SK-N-SH treated with all-trans-retinoic acid at 6 μM for 48 hours (cell line): ENCODE results near the gene USF3.

Source experiments
- ARNTL ChIP-seq: fragments of 450-650 bp; formaldehyde crosslinking; IDR thresholded peaks from 2 replicates; pipeline ENCODE4 v1.5.0; 2020; ENCODE audit warnings: low read depth, mild to moderate bottlenecking, moderate library complexity, borderline replicate concordance
- GLIS3 ChIP-seq: fragments of 250-450 bp; sonication (Bioruptor Pico); IDR thresholded peaks from 2 replicates; pipeline ENCODE4 v1.5.0; 2020; ENCODE audit warnings: mild to moderate bottlenecking, moderate library complexity
- PATZ1 ChIP-seq: fragments of 250-450 bp; sonication (Bioruptor Pico); IDR thresholded peaks from 2 replicates; pipeline ENCODE4 v1.8.0; 2020; ENCODE audit warnings: mild to moderate bottlenecking, moderate library complexity, borderline replicate concordance
- PPARA ChIP-seq: fragments of 250-450 bp; sonication (Bioruptor Pico); IDR thresholded peaks from 2 replicates; pipeline ENCODE4 v1.5.0; 2020; ENCODE audit warnings: mild to moderate bottlenecking, borderline replicate concordance
- TCF4 ChIP-seq: fragments of 250-450 bp; sonication (Bioruptor Pico); IDR thresholded peaks from 2 replicates; pipeline ENCODE4 v1.8.0; 2021; ENCODE audit warnings: mild to moderate bottlenecking, moderate library complexity, borderline replicate concordance
- ZFP3 ChIP-seq: fragments of 250-450 bp; sonication (Bioruptor Pico); IDR thresholded peaks from 2 replicates; pipeline ENCODE4 v1.5.0; 2020; ENCODE audit warnings: mild to moderate bottlenecking, moderate library complexity
- ZFP30 ChIP-seq: fragments of 450-650 bp; formaldehyde crosslinking; IDR thresholded peaks from 2 replicates; pipeline ENCODE4 v1.5.0; 2022; ENCODE audit warnings: mild to moderate bottlenecking, moderate library complexity

- TF ChIP-seq GLIS3: no peak
- no peak for TF ChIP-seq ARNTL (CRISPR knock-in tag)
- no peak for TF ChIP-seq TCF4 (CRISPR knock-in tag)
- no peak for TF ChIP-seq PPARA
- no peak for TF ChIP-seq ZFP3
- TF ChIP-seq ZFP30 (CRISPR knock-in tag): no peak
- no peak for TF ChIP-seq PATZ1 (CRISPR knock-in tag)
Observed at GRCh38 chr3:113678773-113679172, 17.7 kb downstream of the USF3 start.
